Gastrocnemius medialis (tissue), 4 donors: ENCODE data around the gene OCA2. TPM values are rescaled to one million over a fixed set of nuclear protein-coding genes. Genes with fewer than 3 reads are reported as not detected.

Source experiments
- ATAC-seq, 2 donors: fragments of 150-250 bp; one replicate each; pipeline ENCODE4 v1.9.1; 2016
- DNase-seq, 2 donors: peaks; one replicate each; pipeline ENCODE4 v3.0.0-alpha.2; 2019
- H3K27ac ChIP-seq, 4 donors: fragments of 200-600 bp; sonication (generic); 1 replicate in 1 of 4; 2 replicates in 3 of 4; pipeline ENCODE4 v1.5.1; 2016 to 2018; ENCODE audit warnings: mild to moderate bottlenecking in 2 of 4, moderate library complexity in 1 of 4
- H3K27me3 ChIP-seq, 3 donors: fragments of 200-600 bp; sonication (generic) in 2 of 3; 1 replicate in 1 of 3; 2 replicates in 2 of 3; pipeline versions ENCODE4 v1.5.1 to v1.6.0; 2016 to 2019; ENCODE audit warnings: mild to moderate bottlenecking in 1 of 3, moderate library complexity in 1 of 3
- H3K36me3 ChIP-seq, 2 donors: fragments of 200-600 bp; sonication (generic) in 1 of 2; one replicate each; pipeline ENCODE4 v1.5.1; 2017 to 2018
- H3K4me1 ChIP-seq, 2 donors: fragments of 200-600 bp; sonication (generic) in 1 of 2; one replicate each; pipeline ENCODE4 v1.5.1; 2016 to 2017; ENCODE audit warnings: mild to moderate bottlenecking in 2 of 2
- H3K4me3 ChIP-seq, 4 donors: fragments of 200-600 bp; sonication (generic) in 3 of 4; 1 replicate in 1 of 4; 2 replicates in 3 of 4; pipeline ENCODE4 v1.5.1; 2016 to 2019; ENCODE audit warnings: mild to moderate bottlenecking in 2 of 4
- H3K9me3 ChIP-seq, 3 donors: fragments of 200-600 bp; sonication (generic) in 2 of 3; 1 replicate in 1 of 3; 2 replicates in 2 of 3; pipeline ENCODE4 v1.5.1; 2016 to 2019
- POLR2A ChIP-seq, 2 donors: fragments of 450-650 bp; IDR thresholded peaks; one replicate each; pipeline ENCODE4 v1.6.1; 2017; ENCODE audit warnings: antibody characterized with exemption in 2 of 2, mild to moderate bottlenecking in 2 of 2, moderate library complexity in 2 of 2
- in situ Hi-C, 4 donors: fragments of 200-750 bp; cut with MboI; loops; one replicate each; pipeline versions ENCODE4 v1.15.0 to v1.8.0; 2017; ENCODE audit warnings: low sequenced_read_pairs in 4 of 4
- intact Hi-C: fragments of 100-400 bp; cut with DNase I; formaldehyde crosslinking; loops from one replicate; pipeline ENCODE4 v1.15.1; 2023; ENCODE audit warnings: low total_unique reads
- total RNA-seq, 4 donors: library from RNA; depleted of rRNA; stranded (reverse); fragments of >200 nt; gene quantifications; one replicate each; pipeline versions ENCODE4 v1.1.0 to v1.2.3, GENCODE V29; 2016
- TF ChIP-seq, protein P1 (sequence below), 5 experiments: fragments of 450-650 bp in 3 of 5; fragments of 200-600 bp in 2 of 5; sonication (generic) in 2 of 5; IDR thresholded peaks in 4 of 5; conservative IDR thresholded peaks in 1 of 5; 1 replicate in 4 of 5; 2 replicates in 1 of 5; pipeline ENCODE4 v1.5.1; 2016 to 2019; ENCODE audit warnings: antibody characterized with exemption in 5 of 5, mild to moderate bottlenecking in 3 of 5, moderate library complexity in 3 of 5

OCA2 gene
- total RNA-seq, 4 donors from 2014 or later, result 0.16 to 0.63 (median 0.41) TPM; not detected in 1

DNA sequence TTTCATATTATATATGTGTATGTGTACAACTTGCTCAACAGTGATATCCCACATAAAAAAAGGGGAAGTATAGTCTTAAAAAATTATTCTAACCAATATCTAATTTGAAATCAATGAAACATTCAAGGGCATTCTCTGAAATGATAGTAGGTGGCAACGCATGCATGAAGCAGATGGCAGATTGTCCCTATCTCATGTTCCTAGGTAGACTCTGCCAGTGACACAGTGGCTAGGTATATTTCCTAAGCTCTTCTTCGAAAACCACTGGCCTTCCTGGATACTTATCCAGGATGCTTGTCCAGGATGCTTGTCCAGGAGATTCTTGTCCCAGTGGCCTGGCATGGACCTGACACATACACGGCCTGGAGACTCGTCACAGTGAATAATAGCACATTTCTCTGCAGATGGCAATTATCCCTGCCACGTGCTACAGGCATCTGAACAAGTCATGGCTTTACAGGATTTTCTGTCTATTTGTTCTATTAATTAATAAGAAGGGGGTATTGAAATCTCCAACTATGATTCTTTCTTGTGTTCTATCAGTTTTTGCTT is 54.9 kb downstream of the OCA2 start:
- intact Hi-C loops (no loop called here), in situ Hi-C loops (no loop called here)
- DNase-seq (no peak), ATAC-seq (no peak)
- TF ChIP-seq, protein P1, sequence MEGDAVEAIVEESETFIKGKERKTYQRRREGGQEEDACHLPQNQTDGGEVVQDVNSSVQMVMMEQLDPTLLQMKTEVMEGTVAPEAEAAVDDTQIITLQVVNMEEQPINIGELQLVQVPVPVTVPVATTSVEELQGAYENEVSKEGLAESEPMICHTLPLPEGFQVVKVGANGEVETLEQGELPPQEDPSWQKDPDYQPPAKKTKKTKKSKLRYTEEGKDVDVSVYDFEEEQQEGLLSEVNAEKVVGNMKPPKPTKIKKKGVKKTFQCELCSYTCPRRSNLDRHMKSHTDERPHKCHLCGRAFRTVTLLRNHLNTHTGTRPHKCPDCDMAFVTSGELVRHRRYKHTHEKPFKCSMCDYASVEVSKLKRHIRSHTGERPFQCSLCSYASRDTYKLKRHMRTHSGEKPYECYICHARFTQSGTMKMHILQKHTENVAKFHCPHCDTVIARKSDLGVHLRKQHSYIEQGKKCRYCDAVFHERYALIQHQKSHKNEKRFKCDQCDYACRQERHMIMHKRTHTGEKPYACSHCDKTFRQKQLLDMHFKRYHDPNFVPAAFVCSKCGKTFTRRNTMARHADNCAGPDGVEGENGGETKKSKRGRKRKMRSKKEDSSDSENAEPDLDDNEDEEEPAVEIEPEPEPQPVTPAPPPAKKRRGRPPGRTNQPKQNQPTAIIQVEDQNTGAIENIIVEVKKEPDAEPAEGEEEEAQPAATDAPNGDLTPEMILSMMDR (IDR thresholded peaks at IDR 0.05 in 4 of 5, conservative IDR thresholded peaks at IDR 0.05 in 1 of 5), result no peak
- TF ChIP-seq POLR2A (IDR thresholded peaks at IDR 0.05), result no peak
- Histone ChIP-seq H3K9me3 (no peaks in the 10 kb centered on the region), H3K27me3 (no peaks in the 10 kb centered on the region), H3K27ac (no peak overlapping the region), H3K36me3 (no peaks in the 10 kb centered on the region), H3K4me3 (no peak overlapping the region), H3K4me1 (no peaks in the 10 kb centered on the region)

DNA sequence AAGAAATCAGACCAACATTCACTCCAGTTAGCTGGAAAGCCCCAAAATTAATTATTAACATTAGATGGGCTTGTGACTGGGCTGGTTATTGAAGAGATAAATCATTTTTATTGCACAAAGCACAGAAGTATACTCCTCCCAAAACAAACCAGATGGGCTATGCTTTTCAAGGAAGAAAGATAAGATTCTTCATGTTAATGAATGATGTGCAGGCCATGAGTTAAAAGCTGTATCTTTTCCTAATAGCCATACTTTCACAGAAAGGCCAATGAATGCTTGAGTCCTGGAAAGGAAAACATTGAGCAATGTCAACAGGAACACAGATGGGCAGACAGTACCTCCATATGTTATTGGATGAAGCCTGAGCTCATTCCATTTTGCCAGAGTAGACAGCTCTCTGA is 55.4 kb downstream of the OCA2 start:
- Histone ChIP-seq H3K27me3 (no peaks in the 10 kb centered on the region), H3K4me3 (no peak overlapping the region), H3K36me3 (no peaks in the 10 kb centered on the region), H3K27ac (no peak overlapping the region), H3K9me3 (no peaks in the 10 kb centered on the region), H3K4me1 (no peaks in the 10 kb centered on the region)
- intact Hi-C loops, result no loop called here
- ATAC-seq (no peak), DNase-seq (no peak)
- TF ChIP-seq, protein P1 (IDR thresholded peaks at IDR 0.05 in 4 of 5, conservative IDR thresholded peaks at IDR 0.05 in 1 of 5), result no peak
- no peak for TF ChIP-seq POLR2A (IDR thresholded peaks at IDR 0.05)
- in situ Hi-C loops, result no loop called here

DNA sequence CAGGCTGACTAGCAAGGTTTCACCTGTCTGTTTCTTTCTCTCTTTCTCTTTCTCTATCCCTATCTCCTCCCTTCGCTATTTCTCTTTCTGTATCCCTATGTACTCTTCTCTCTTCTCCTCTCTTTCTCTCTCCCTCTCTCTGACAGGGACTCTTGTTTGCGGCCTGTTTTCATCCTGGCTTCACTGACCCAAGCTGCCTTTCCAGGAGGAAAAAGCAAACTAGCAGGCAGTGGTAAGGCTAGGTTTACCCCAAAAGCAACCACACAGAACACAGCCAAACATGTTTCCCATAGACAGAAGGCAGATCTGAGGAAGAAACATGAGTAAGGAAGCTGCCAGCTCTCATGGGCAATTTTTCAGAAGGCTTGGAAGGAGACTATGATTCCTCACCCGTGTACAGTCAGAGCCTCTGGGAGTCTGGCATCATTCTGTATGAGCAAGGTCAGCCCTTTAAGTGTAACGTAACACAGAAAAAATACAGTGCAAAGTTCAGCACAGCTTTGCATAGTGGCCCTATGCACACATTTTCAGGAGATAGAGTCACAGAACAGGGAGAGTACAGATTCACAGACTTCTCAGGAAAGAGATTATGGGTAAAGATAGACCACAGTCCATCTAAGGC is 61.0 kb downstream of the OCA2 start:
- intact Hi-C loops, result no loop called here

DNA sequence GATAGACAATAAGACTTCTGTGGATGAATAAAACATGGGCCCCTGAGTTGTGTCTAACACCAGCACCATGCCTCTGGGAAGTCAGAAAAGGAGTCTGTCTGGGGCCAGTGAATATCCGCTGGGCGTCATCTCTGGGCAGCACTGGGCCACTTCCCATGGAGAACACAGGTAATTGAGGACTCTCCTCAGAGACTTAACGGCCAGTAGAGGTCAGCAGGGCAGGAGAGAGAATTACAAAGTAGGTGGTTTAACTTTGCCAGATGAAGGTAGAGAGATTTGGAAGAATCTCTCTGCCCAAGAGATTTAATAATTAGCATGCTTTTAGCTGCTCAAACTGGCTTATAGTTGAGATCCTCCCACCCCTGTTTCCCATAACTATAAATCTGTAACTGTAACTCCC is 65.7 kb downstream of the OCA2 start:
- TF ChIP-seq, protein P1 (IDR thresholded peaks at IDR 0.05 in 4 of 5, conservative IDR thresholded peaks at IDR 0.05 in 1 of 5), result no peak
- no peak for TF ChIP-seq POLR2A (IDR thresholded peaks at IDR 0.05)
- in situ Hi-C loops (no loop called here), intact Hi-C loops (no loop called here)
- Histone ChIP-seq H3K4me3 (no peak overlapping the region), H3K27ac (no peak overlapping the region), H3K9me3 (no peaks in the 10 kb centered on the region), H3K27me3 (no peaks in the 10 kb centered on the region), H3K36me3 (no peaks in the 10 kb centered on the region), H3K4me1 (no peaks in the 10 kb centered on the region)
- no peak for ATAC-seq
- DNase-seq, result no peak

More for the DNA sequence above, 61.0 kb downstream of the OCA2 start:
- DNase-seq (no peak), ATAC-seq (no peak)
- Histone ChIP-seq H3K4me1 (no peaks in the 10 kb centered on the region), H3K4me3 (no peak overlapping the region), H3K27ac (no peak overlapping the region), H3K36me3 (no peaks in the 10 kb centered on the region), H3K27me3 (no peaks in the 10 kb centered on the region), H3K9me3 (no peaks in the 10 kb centered on the region)
- no peak for TF ChIP-seq POLR2A (IDR thresholded peaks at IDR 0.05)
- TF ChIP-seq, protein P1 (IDR thresholded peaks at IDR 0.05 in 4 of 5, conservative IDR thresholded peaks at IDR 0.05 in 1 of 5), result no peak
- in situ Hi-C loops, result no loop called here
